ENCODE data around the gene POP7.

GRCh38 chr7:100711369-100711768 is 5.4 kb downstream of the POP7 start:
- TF ChIP-seq CTCF (IDR thresholded peaks at IDR 0.05) (no peak), POLR2A (IDR thresholded peaks at IDR 0.05) (no peak)
